ENCODE data around the gene AOX1.
A peak's percentile ranks its signal among the peaks of the same experiment; 100 is the strongest.

Gene AOX1

GRCh38 chr2:200700856-200701255 lies 115.0 kb downstream of the AOX1 start:
- no peak overlapping the region for H3K4me3 ChIP-seq (ENCODE audit: low read depth, low read length)
- ChIA-PET POLR2A (no interaction called here), CTCF (interaction anchor here (2.1 to 16.4 kb wide), 8 partner anchors 11 to 726 kb away, joined by 11 to 323 read pairs (median 76); partner anchors contain the start of gene AOX1)
- no peak for DNase-seq (ENCODE audit: low read depth, low spot score)
- TF ChIP-seq, protein P1, sequence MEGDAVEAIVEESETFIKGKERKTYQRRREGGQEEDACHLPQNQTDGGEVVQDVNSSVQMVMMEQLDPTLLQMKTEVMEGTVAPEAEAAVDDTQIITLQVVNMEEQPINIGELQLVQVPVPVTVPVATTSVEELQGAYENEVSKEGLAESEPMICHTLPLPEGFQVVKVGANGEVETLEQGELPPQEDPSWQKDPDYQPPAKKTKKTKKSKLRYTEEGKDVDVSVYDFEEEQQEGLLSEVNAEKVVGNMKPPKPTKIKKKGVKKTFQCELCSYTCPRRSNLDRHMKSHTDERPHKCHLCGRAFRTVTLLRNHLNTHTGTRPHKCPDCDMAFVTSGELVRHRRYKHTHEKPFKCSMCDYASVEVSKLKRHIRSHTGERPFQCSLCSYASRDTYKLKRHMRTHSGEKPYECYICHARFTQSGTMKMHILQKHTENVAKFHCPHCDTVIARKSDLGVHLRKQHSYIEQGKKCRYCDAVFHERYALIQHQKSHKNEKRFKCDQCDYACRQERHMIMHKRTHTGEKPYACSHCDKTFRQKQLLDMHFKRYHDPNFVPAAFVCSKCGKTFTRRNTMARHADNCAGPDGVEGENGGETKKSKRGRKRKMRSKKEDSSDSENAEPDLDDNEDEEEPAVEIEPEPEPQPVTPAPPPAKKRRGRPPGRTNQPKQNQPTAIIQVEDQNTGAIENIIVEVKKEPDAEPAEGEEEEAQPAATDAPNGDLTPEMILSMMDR (IDR thresholded peaks at IDR 0.05; ENCODE audit: insufficient read depth, low read length, missing control alignments): no peak

GRCh38 chr2:200702044-200702443 lies 116.2 kb downstream of the AOX1 start:
- TF ChIP-seq, protein P1 (IDR thresholded peaks at IDR 0.05; ENCODE audit: insufficient read depth, low read length, missing control alignments): no peak
- no peak overlapping the region for H3K4me3 ChIP-seq (ENCODE audit: low read depth, low read length)
- ChIA-PET POLR2A (no interaction called here), CTCF (interaction anchor here (0.7 to 16.4 kb wide), 18 partner anchors 8 to 727 kb away, joined by 3 to 323 read pairs (median 16); partner anchors contain the start of gene AOX1)
- DNase-seq (ENCODE audit: low read depth, low spot score): no peak

GRCh38 chr2:200702646-200703118 lies 116.9 kb downstream of the AOX1 start:
- DNase-seq (ENCODE audit: low read depth, low spot score): no peak
- no peak overlapping the region for H3K4me3 ChIP-seq (ENCODE audit: low read depth, low read length)
- POLR2A ChIA-PET: no interaction called here
- CTCF ChIA-PET: interaction anchor here (0.7 to 16.4 kb wide), 33 partner anchors 8 to 732 kb away, joined by 3 to 323 read pairs (median 8); partner anchors contain the start of gene AOX1
- TF ChIP-seq, protein P1 (IDR thresholded peaks at IDR 0.05; ENCODE audit: insufficient read depth, low read length, missing control alignments): no peak

GRCh38 chr2:200703127-200703925 lies 117.5 kb downstream of the AOX1 start:
- TF ChIP-seq, protein P1 (IDR thresholded peaks at IDR 0.05; ENCODE audit: insufficient read depth, low read length, missing control alignments): peak; percentile 41
- peak; percentile 26 for DNase-seq (ENCODE audit: low read depth, low spot score)
- ChIA-PET CTCF (interaction anchor here (0.7 to 16.4 kb wide), 39 partner anchors 9 to 735 kb away, joined by 3 to 323 read pairs (median 7); partner anchors contain the start of gene AOX1), POLR2A (no interaction called here)
- H3K4me3 ChIP-seq (ENCODE audit: low read depth, low read length): no peak overlapping the region

GRCh38 chr2:200703926-200704637 lies 118.3 kb downstream of the AOX1 start:
- CTCF ChIA-PET: interaction anchor here (0.8 to 16.4 kb wide), 38 partner anchors 8 to 735 kb away, joined by 3 to 323 read pairs (median 7); partner anchors contain the start of gene AOX1
- POLR2A ChIA-PET: no interaction called here
- no peak for DNase-seq (ENCODE audit: low read depth, low spot score)
- no peak overlapping the region for H3K4me3 ChIP-seq (ENCODE audit: low read depth, low read length)
- TF ChIP-seq, protein P1 (IDR thresholded peaks at IDR 0.05; ENCODE audit: insufficient read depth, low read length, missing control alignments): no peak
